NT2/D1 (cell line): ENCODE measurements around the gene SRC.

Experiments used
- YY1 ChIP-seq: IDR thresholded peaks from 2 replicates; pipeline ENCODE4 v1.6.1; 2011; ENCODE audit not compliant: insufficient read length, insufficient read depth
- ZNF274 ChIP-seq: IDR thresholded peaks from 2 replicates; pipeline ENCODE4 v1.6.1; 2011; ENCODE audit warnings: mild to moderate bottlenecking, low read depth, low read length

DNA sequence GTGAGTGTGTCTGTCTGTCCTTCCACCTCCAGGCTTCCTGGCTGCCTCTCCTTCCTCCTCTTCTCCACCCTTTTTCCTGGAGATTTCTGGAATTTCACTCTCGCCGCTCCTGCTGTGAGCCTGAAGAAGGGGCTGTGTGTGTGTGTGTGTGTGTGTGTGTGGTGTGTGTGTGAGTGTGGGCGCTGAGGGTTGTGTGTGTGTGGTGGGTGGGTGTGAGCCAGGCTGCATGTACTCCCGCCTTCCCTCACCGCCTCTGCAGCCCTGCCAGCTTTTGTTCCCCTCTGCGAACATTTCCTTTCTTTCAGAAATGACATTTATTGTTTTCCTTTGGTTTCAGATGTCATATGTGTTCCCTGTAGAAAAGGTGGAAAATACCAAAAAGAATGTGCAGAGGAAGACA is 76.0 kb downstream of the SRC start:
- TF ChIP-seq YY1 (no peak), ZNF274 (no peak)
